Measurements from ENCODE around the gene TMEM242.

- TF ChIP-seq, protein P1, sequence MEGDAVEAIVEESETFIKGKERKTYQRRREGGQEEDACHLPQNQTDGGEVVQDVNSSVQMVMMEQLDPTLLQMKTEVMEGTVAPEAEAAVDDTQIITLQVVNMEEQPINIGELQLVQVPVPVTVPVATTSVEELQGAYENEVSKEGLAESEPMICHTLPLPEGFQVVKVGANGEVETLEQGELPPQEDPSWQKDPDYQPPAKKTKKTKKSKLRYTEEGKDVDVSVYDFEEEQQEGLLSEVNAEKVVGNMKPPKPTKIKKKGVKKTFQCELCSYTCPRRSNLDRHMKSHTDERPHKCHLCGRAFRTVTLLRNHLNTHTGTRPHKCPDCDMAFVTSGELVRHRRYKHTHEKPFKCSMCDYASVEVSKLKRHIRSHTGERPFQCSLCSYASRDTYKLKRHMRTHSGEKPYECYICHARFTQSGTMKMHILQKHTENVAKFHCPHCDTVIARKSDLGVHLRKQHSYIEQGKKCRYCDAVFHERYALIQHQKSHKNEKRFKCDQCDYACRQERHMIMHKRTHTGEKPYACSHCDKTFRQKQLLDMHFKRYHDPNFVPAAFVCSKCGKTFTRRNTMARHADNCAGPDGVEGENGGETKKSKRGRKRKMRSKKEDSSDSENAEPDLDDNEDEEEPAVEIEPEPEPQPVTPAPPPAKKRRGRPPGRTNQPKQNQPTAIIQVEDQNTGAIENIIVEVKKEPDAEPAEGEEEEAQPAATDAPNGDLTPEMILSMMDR (IDR thresholded peaks at IDR 0.05): no peak
- TF ChIP-seq MYC (IDR thresholded peaks at IDR 0.05; ENCODE audit: borderline replicate concordance, low read length): no peak
- no peak for TF ChIP-seq CEBPB (IDR thresholded peaks at IDR 0.05)
- TF ChIP-seq RFX5 (IDR thresholded peaks at IDR 0.05): no peak
- no peak for TF ChIP-seq HDAC2 (IDR thresholded peaks at IDR 0.05)
- TF ChIP-seq CBX8 (IDR thresholded peaks at IDR 0.05): no peak
- no peak for TF ChIP-seq POLR2A (IDR thresholded peaks at IDR 0.05; ENCODE audit: low read length)
- TF ChIP-seq RAD21 (conservative IDR thresholded peaks at IDR 0.05 in 1 of 2, IDR thresholded peaks at IDR 0.05 in 1 of 2): no peak
- no peak for TF ChIP-seq PHF8 (IDR thresholded peaks at IDR 0.05; ENCODE audit: borderline replicate concordance, low read depth)
- TF ChIP-seq TFCP2L1 (CRISPR knock-in tag; IDR thresholded peaks at IDR 0.05): no peak
- TF ChIP-seq GATA3 (IDR thresholded peaks at IDR 0.05; ENCODE audit: borderline replicate concordance): no peak
- TF ChIP-seq MAFK (IDR thresholded peaks at IDR 0.05; ENCODE audit: partially characterized antibody): no peak
- TF ChIP-seq EP300 (IDR thresholded peaks at IDR 0.05): no peak
- no peak for TF ChIP-seq BHLHE40 (IDR thresholded peaks at IDR 0.05; ENCODE audit: low read depth, low read length)
Observed at GRCh38 chr6:157312757-157313156, 10.6 kb downstream of the TMEM242 start.

All from A549 (cell line).